Lower leg skin (tissue), 4 donors: Measurements from ENCODE around the gene CUEDC2. TPM values are rescaled to one million over a fixed set of nuclear protein-coding genes. Genes with fewer than 3 reads are reported as not detected.

Experiments
- DNase-seq, 2 donors: peaks; one replicate each; pipeline ENCODE4 v3.0.0-alpha.2; 2019; ENCODE audit warnings: low spot score in 2 of 2
- H3K4me3 ChIP-seq: fragments of 200-600 bp; sonication (generic); 2 replicates; pipeline ENCODE4 v1.5.1; 2017; ENCODE audit warnings: mild to moderate bottlenecking, low read depth; ENCODE audit not compliant: poor library complexity, severe bottlenecking
- CTCF ChIP-seq, 3 donors: fragments of 450-650 bp; IDR thresholded peaks; one replicate each; pipeline ENCODE4 v1.5.1; 2016; ENCODE audit warnings: antibody characterized with exemption in 3 of 3, mild to moderate bottlenecking in 3 of 3, moderate library complexity in 2 of 3
- POLR2A ChIP-seq, 2 donors: fragments of 450-650 bp; IDR thresholded peaks; one replicate each; pipeline ENCODE4 v1.6.1; 2016 to 2017; ENCODE audit warnings: antibody characterized with exemption in 2 of 2, mild to moderate bottlenecking in 1 of 2, moderate library complexity in 1 of 2
- WGBS, 2 donors: methylation state at CpG; one replicate each; pipeline ENCODE4 v1.1.5; 2018; 5-methylcytosine and 5-hydroxymethylcytosine counted together
- intact Hi-C: fragments of 100-400 bp; cut with DNase I; formaldehyde crosslinking; loops from one replicate; pipeline ENCODE4 v1.15.0; 2023; ENCODE audit warnings: low total_unique reads
- total RNA-seq, 4 donors: library from RNA; depleted of rRNA; stranded (reverse); fragments of >200 nt; gene quantifications; one replicate each; pipeline ENCODE4 v1.1.0, GENCODE V29; 2016

The CUEDC2 gene
- total RNA-seq, 4 donors from 2014 or later = 30.3 to 51.2 (median 32.7) TPM

GRCh38 chr10:102465466-102465865, 33.1 kb upstream of the CUEDC2 start:
- no peak for TF ChIP-seq POLR2A (IDR thresholded peaks at IDR 0.05)
- no peak for TF ChIP-seq CTCF (IDR thresholded peaks at IDR 0.05)
- no peak for DNase-seq
- H3K4me3 ChIP-seq = no peak overlapping the region
- 56 to 64% methylated on average over 3 of the region's 3 CpGs for WGBS, 2 donors
- intact Hi-C loops = no loop called here

DNA sequence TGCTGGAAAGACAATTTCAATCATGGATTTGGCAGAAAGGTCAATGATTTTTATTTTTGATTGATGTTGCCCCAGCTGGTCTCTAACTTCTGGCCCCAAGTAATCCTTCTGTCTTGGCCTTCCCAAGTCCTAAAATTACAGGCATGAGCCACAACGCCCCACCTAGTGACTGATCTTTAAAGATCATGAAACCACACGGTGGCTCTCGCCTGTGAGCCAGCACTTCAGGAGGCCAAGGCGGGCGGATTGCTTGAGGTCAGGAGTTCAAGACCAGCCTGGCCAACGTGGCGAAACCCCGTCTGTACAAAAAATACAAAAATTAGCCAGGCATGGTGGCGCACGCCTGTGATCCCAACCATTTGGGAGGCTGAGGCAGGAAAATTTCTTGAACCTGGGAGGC, 31.6 kb upstream of the CUEDC2 start:
- WGBS, 2 donors = 80 to 90% methylated on average over 10 of the region's 10 CpGs

GRCh38 chr10:102462512-102463054, 30.2 kb upstream of the CUEDC2 start:
- no peak for DNase-seq
- H3K4me3 ChIP-seq = no peak overlapping the region
- 62 to 78% methylated on average over 6 of the region's 6 CpGs for WGBS, 2 donors
- intact Hi-C loops = no loop called here
- TF ChIP-seq CTCF (IDR thresholded peaks at IDR 0.05) (no peak), POLR2A (IDR thresholded peaks at IDR 0.05) (no peak)

More for the DNA sequence above, 31.6 kb upstream of the CUEDC2 start:
- H3K4me3 ChIP-seq = no peak overlapping the region
- DNase-seq = no peak
- intact Hi-C loops = no loop called here
- TF ChIP-seq POLR2A (IDR thresholded peaks at IDR 0.05) (no peak), CTCF (IDR thresholded peaks at IDR 0.05) (no peak)

DNA sequence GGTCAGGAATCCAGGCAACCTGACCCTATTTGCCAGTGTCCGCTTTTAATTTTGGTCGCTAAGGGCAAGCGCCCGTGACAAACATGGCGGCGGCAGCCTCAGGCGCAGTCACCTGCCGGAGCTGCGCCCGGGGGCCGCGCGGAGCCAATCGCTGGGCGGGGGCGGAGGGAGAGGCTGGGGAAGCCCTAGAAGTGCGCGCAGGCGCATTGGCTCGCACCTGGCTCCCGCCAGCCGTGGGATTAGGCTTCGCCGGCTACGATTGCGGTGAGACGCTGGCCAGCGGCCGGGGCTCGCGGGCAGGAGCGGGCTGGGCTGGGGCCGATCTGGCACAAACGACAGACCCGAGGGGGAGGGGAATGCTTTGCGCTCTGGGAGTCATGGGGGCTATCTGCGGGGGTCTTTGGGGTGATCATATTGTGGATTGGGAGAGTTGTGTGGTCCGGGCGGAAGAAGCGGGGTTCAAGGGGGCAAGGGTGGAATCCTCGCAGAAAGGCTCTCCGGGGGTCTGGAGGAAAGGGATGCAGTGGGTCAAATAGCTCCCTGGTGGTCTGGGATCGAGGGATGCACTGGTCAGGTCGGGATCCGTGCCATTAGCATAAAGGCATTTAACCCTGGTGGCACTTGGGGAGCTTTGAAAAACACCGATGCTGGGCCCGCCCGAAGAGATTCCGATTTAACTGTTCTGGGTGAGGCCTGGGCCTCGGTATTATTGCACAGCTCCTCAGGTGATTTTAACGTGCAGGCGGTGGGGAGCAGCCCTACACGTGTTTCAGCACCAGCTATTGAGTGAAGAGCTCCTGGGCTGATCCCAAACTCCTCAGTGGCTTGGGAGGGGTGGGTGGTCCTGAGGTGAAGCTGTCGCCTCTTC, 29.0 kb upstream of the CUEDC2 start:
- intact Hi-C loops = no loop called here
- TF ChIP-seq POLR2A (IDR thresholded peaks at IDR 0.05) = no peak
- TF ChIP-seq CTCF (IDR thresholded peaks at IDR 0.05) = no peak
- DNase-seq = peak; percentile 86 to 97
- H3K4me3 ChIP-seq = peak overlapping the region; percentile 26
- 4 to 5% methylated on average over 40 to 53 of the region's 54 CpGs for WGBS, 2 donors

- no peak for TF ChIP-seq POLR2A (IDR thresholded peaks at IDR 0.05)
- no peak for TF ChIP-seq CTCF (IDR thresholded peaks at IDR 0.05)
- no peak overlapping the region for H3K4me3 ChIP-seq
- no peak for DNase-seq
- intact Hi-C loops = no loop called here
- 26% methylated on average over 8 of the region's 8 CpGs for WGBS, 2 donors
Measured at GRCh38 chr10:102460836-102461186, 28.4 kb upstream of the CUEDC2 start.
